Esophagus muscularis mucosa (tissue), 4 donors: Measurements from ENCODE around the gene SYPL2.

Experiments used
- EP300 ChIP-seq: sonication (generic); formaldehyde crosslinking; IDR thresholded peaks from one replicate; pipeline ENCODE4 v1.6.1; 2017; ENCODE audit warnings: antibody characterized with exemption
- POLR2A ChIP-seq: fragments of 450-650 bp; IDR thresholded peaks from one replicate; pipeline ENCODE4 v1.6.1; 2017; ENCODE audit warnings: antibody characterized with exemption, moderate library complexity, mild to moderate bottlenecking, low read depth
- TF ChIP-seq, protein P1 (sequence below), 3 experiments: fragments of 200-600 bp in 2 of 3; fragments of 450-650 bp in 1 of 3; sonication (generic) in 2 of 3; IDR thresholded peaks; one replicate each; pipeline ENCODE4 v1.5.1; 2017 to 2019; ENCODE audit warnings: antibody characterized with exemption in 3 of 3, mild to moderate bottlenecking in 2 of 3, moderate library complexity in 1 of 3

- TF ChIP-seq EP300 (no peak), POLR2A (no peak)
- TF ChIP-seq, protein P1, sequence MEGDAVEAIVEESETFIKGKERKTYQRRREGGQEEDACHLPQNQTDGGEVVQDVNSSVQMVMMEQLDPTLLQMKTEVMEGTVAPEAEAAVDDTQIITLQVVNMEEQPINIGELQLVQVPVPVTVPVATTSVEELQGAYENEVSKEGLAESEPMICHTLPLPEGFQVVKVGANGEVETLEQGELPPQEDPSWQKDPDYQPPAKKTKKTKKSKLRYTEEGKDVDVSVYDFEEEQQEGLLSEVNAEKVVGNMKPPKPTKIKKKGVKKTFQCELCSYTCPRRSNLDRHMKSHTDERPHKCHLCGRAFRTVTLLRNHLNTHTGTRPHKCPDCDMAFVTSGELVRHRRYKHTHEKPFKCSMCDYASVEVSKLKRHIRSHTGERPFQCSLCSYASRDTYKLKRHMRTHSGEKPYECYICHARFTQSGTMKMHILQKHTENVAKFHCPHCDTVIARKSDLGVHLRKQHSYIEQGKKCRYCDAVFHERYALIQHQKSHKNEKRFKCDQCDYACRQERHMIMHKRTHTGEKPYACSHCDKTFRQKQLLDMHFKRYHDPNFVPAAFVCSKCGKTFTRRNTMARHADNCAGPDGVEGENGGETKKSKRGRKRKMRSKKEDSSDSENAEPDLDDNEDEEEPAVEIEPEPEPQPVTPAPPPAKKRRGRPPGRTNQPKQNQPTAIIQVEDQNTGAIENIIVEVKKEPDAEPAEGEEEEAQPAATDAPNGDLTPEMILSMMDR (IDR thresholded peaks at IDR 0.05): peak; percentile 77 to 90 (median 77)
These were observed 23.9 kb downstream of the SYPL2 start for GRCh38 chr1:109490029-109490933.
